Upper lobe of left lung (tissue), 6 donors: Measurements from ENCODE around the gene FAM83C. TPM values are rescaled to one million over a fixed set of nuclear protein-coding genes. Genes with fewer than 3 reads are reported as not detected.
"Not testable (repeated sequence)": the region's sequence is repeated elsewhere in the genome, so short reads cannot be mapped to it uniquely, and the experiment has no call there.

Experiments used
- ATAC-seq, 2 donors: fragments of 200-7000 bp; cut with Tn5 transposase; one replicate each; pipeline ENCODE4 v1.9.1; 2022; ENCODE audit warnings: mild to moderate bottlenecking in 2 of 2, moderate library complexity in 2 of 2; ENCODE audit not compliant: low FRiP score in 2 of 2
- DNase-seq, 2 donors: peaks; one replicate each; pipeline ENCODE4 v3.0.0-alpha.2; 2019 to 2020
- H3K27ac ChIP-seq, 4 donors: fragments of 200-600 bp; sonication (generic); one replicate each; pipeline ENCODE4 v1.5.1; 2016 to 2019
- H3K27me3 ChIP-seq, 4 donors: fragments of 200-600 bp; sonication (generic); one replicate each; pipeline ENCODE4 v1.5.1; 2017 to 2019
- H3K36me3 ChIP-seq, 4 donors: fragments of 200-600 bp; sonication (generic); one replicate each; pipeline ENCODE4 v1.5.1; 2016 to 2019
- H3K4me1 ChIP-seq, 4 donors: fragments of 200-600 bp; sonication (generic); one replicate each; pipeline ENCODE4 v1.5.1; 2018 to 2019
- H3K4me3 ChIP-seq, 4 donors: fragments of 200-600 bp; sonication (generic); one replicate each; pipeline ENCODE4 v1.5.1; 2017 to 2019; ENCODE audit warnings: mild to moderate bottlenecking in 2 of 4, moderate library complexity in 1 of 4
- H3K9me3 ChIP-seq, 4 donors: fragments of 200-600 bp; sonication (generic); one replicate each; pipeline ENCODE4 v1.5.1; 2018 to 2019
- CTCF ChIP-seq, 6 experiments: fragments of 450-650 bp in 4 of 6; fragments of 200-600 bp in 2 of 6; sonication (generic) in 2 of 6; IDR thresholded peaks; one replicate each; pipeline ENCODE4 v1.5.1; 2016 to 2019; ENCODE audit warnings: antibody characterized with exemption in 6 of 6
- EP300 ChIP-seq, 4 donors: sonication (generic); formaldehyde crosslinking; IDR thresholded peaks; one replicate each; pipeline ENCODE4 v1.5.1; 2017; ENCODE audit warnings: antibody characterized with exemption in 4 of 4, control low read depth in 2 of 4
- POLR2A ChIP-seq, 4 donors: fragments of 450-650 bp; IDR thresholded peaks; one replicate each; pipeline ENCODE4 v1.5.1; 2016 to 2017; ENCODE audit warnings: antibody characterized with exemption in 4 of 4, mild to moderate bottlenecking in 2 of 4
- POLR2AphosphoS5 ChIP-seq, 2 donors: sonication (generic); formaldehyde crosslinking; IDR thresholded peaks; one replicate each; pipeline ENCODE4 v1.5.1; 2017; ENCODE audit warnings: antibody characterized with exemption in 2 of 2
- WGBS, 2 donors: methylation state at CpG; one replicate each; pipeline ENCODE4 v1.1.5; 2017 to 2018; 5-methylcytosine and 5-hydroxymethylcytosine counted together
- total RNA-seq, 6 donors: library from RNA; depleted of rRNA in 4 of 6; stranded (reverse); fragments of >200 nt in 4 of 6; gene quantifications; one replicate each; pipeline versions ENCODE4 v1.1.0 to v1.2.1, GENCODE V29; 2016 to 2021
- donor health status: DM: no; HTN: no; CAD: no; lungs with moderate emphysema.
- donor health status: DM: no; HTN: yes; CAD: no; lungs with severe emphysema.

FAM83C gene
- total RNA-seq, 6 donors from 2014 or later: not detected

GRCh38 chr20:35319192-35319870, 27.1 kb upstream of the FAM83C start:
- Histone ChIP-seq H3K4me3 (no peak overlapping the region), H3K4me1 (peaks cover 0 to 12% (median 4%) of the 10 kb centered on the region in 4 donors), H3K27me3 (no peaks in the 10 kb centered on the region), H3K36me3 (peaks cover 0 to 2% (median 0%) of the 10 kb centered on the region in 4 donors), H3K27ac (peak overlapping the region in 1 of 4 donors; percentile 12), H3K9me3 (no peaks in the 10 kb centered on the region)
- ATAC-seq (no peak), DNase-seq (no peak)
- 61 to 67% methylated on average over 5 of the region's 5 CpGs for WGBS, 2 donors
- TF ChIP-seq POLR2A (IDR thresholded peaks at IDR 0.05) (no peak), POLR2AphosphoS5 (IDR thresholded peaks at IDR 0.05) (no peak), CTCF (IDR thresholded peaks at IDR 0.05) (no peak), EP300 (IDR thresholded peaks at IDR 0.05) (no peak)

GRCh38 chr20:35318502-35319157, 26.4 kb upstream of the FAM83C start:
- peak overlapping the region in 1 of 4 donors; percentile 32 for H3K27ac ChIP-seq
- 70 to 81% methylated on average over 6 of the region's 6 CpGs for WGBS, 2 donors

GRCh38 chr20:35317416-35318210, 25.4 kb upstream of the FAM83C start:
- Histone ChIP-seq H3K27ac (peak overlapping the region in 2 of 4 donors; percentile 5 to 32), H3K27me3 (no peaks in the 10 kb centered on the region), H3K4me1 (peaks cover 0 to 12% (median 4%) of the 10 kb centered on the region in 4 donors), H3K9me3 (no peaks in the 10 kb centered on the region), H3K36me3 (peaks cover 0 to 3% (median 0%) of the 10 kb centered on the region in 4 donors), H3K4me3 (no peak overlapping the region)
- ATAC-seq (no peak), DNase-seq (no peak)
- 89 to 96% methylated on average over 5 of the region's 5 CpGs for WGBS, 2 donors
- TF ChIP-seq POLR2A (IDR thresholded peaks at IDR 0.05) (no peak), EP300 (IDR thresholded peaks at IDR 0.05) (no peak)

More at GRCh38 chr20:35318502-35319157, 26.4 kb upstream of the FAM83C start:
- Histone ChIP-seq H3K36me3 (peaks cover 0 to 3% (median 0%) of the 10 kb centered on the region in 4 donors), H3K4me3 (no peak overlapping the region), H3K9me3 (no peaks in the 10 kb centered on the region), H3K4me1 (peaks cover 0 to 12% (median 4%) of the 10 kb centered on the region in 4 donors), H3K27me3 (no peaks in the 10 kb centered on the region)
- ATAC-seq (peak; percentile 42 to 45), DNase-seq (peak in 1 of 2 donors; percentile 60)
- TF ChIP-seq POLR2A (IDR thresholded peaks at IDR 0.05) (no peak), EP300 (IDR thresholded peaks at IDR 0.05) (peak in 1 of 4 donors; percentile 66), POLR2AphosphoS5 (IDR thresholded peaks at IDR 0.05) (peak; percentile 28 to 41)

- Histone ChIP-seq H3K4me3 (no peak overlapping the region), H3K27me3 (no peaks in the 10 kb centered on the region), H3K4me1 (peaks cover 0 to 12% (median 4%) of the 10 kb centered on the region in 4 donors), H3K9me3 (no peaks in the 10 kb centered on the region), H3K36me3 (peaks cover 0 to 3% (median 0%) of the 10 kb centered on the region in 4 donors), H3K27ac (no peak overlapping the region)
- TF ChIP-seq EP300 (IDR thresholded peaks at IDR 0.05) (no peak), POLR2A (IDR thresholded peaks at IDR 0.05) (no peak), POLR2AphosphoS5 (IDR thresholded peaks at IDR 0.05) (no peak), CTCF (IDR thresholded peaks at IDR 0.05) (no peak)
- DNase-seq (no peak), ATAC-seq (no peak)
- 91 to 100% methylated on average over 1 to 2 of the region's 2 CpGs for WGBS, 2 donors
These were observed 23.9 kb upstream of the FAM83C start for GRCh38 chr20:35316086-35316485.

GRCh38 chr20:35315632-35316020, 23.4 kb upstream of the FAM83C start:
- not testable (repeated sequence) for H3K27ac ChIP-seq, H3K9me3 ChIP-seq, H3K27me3 ChIP-seq, ATAC-seq, H3K4me3 ChIP-seq, H3K36me3 ChIP-seq, DNase-seq
- WGBS, 2 donors: 87 to 92% methylated on average over 5 to 7 of the region's 7 CpGs
- H3K4me1 ChIP-seq: peaks cover 0 to 12% (median 4%) of the 10 kb centered on the region in 4 donors
